H9 (cell line): ENCODE results near the gene FLT1. TPM values are rescaled to one million over a fixed set of nuclear protein-coding genes. Genes with fewer than 3 reads are reported as not detected.

Experiments used
- DNase-seq: peaks from one replicate; pipeline ENCODE4 v3.0.0-alpha.2; 2017
- H2AFZ ChIP-seq: one replicate; pipeline ENCODE4 v1.6.1; 2013; ENCODE audit warnings: mild to moderate bottlenecking, low read length, control low read depth, moderate library complexity
- H2AK5ac ChIP-seq: 2 replicates; pipeline ENCODE4 v1.6.1; 2013; ENCODE audit warnings: low read length, control low read depth, mixed read lengths; ENCODE audit not compliant: insufficient read length
- H2BK120ac ChIP-seq: one replicate; pipeline ENCODE4 v1.6.1; 2013; ENCODE audit warnings: low read depth, mild to moderate bottlenecking, low read length, control low read depth, inconsistent platforms; ENCODE audit not compliant: poor library complexity, severe bottlenecking
- H2BK12ac ChIP-seq: 2 replicates; pipeline ENCODE4 v1.6.1; 2013; ENCODE audit warnings: low read length, control low read depth, mixed read lengths, low read depth; ENCODE audit not compliant: insufficient read length
- H2BK15ac ChIP-seq: 2 replicates; pipeline ENCODE4 v1.6.1; 2013; ENCODE audit warnings: low read depth, low read length, control low read depth
- H2BK20ac ChIP-seq: one replicate; pipeline ENCODE4 v1.6.1; 2013; ENCODE audit warnings: low read depth, mild to moderate bottlenecking, low read length, control low read depth, inconsistent platforms; ENCODE audit not compliant: poor library complexity, severe bottlenecking
- H2BK5ac ChIP-seq: 2 replicates; pipeline ENCODE4 v1.6.1; 2013; ENCODE audit warnings: low read length, control low read depth, mixed read lengths; ENCODE audit not compliant: insufficient read length
- H3K14ac ChIP-seq: 2 replicates; pipeline ENCODE4 v1.6.1; 2013; ENCODE audit warnings: low read length, control low read depth; ENCODE audit not compliant: insufficient read depth
- H3K18ac ChIP-seq: 2 replicates; pipeline ENCODE4 v1.6.1; 2013; ENCODE audit warnings: low read depth, mild to moderate bottlenecking, mixed read lengths, low read length, control low read depth; ENCODE audit not compliant: insufficient read length
- H3K23ac ChIP-seq: 2 replicates; pipeline ENCODE4 v1.6.1; 2013; ENCODE audit warnings: low read length, control low read depth, mixed read lengths, low read depth; ENCODE audit not compliant: insufficient read length
- H3K23me2 ChIP-seq: 2 replicates; pipeline ENCODE4 v1.6.1; 2013; ENCODE audit warnings: low read depth, mild to moderate bottlenecking, mixed read lengths, low read length, control low read depth; ENCODE audit not compliant: insufficient read length, poor library complexity, severe bottlenecking
- H3K27ac ChIP-seq: 2 replicates; pipeline ENCODE4 v1.5.1; 2013; ENCODE audit warnings: low read length, control low read depth, mixed read lengths, low read depth; ENCODE audit not compliant: insufficient read length
- H3K27me3 ChIP-seq: 2 replicates; pipeline ENCODE4 v1.6.1; 2013; ENCODE audit warnings: low read length, control low read depth, inconsistent platforms; ENCODE audit not compliant: insufficient read depth
- H3K4ac ChIP-seq: 2 replicates; pipeline ENCODE4 v1.6.1; 2013; ENCODE audit warnings: low read depth, mild to moderate bottlenecking, control low read depth, inconsistent platforms, low read length, moderate library complexity
- H3K4me1 ChIP-seq: 2 replicates; pipeline ENCODE4 v1.6.1; 2013; ENCODE audit warnings: low read length, control low read depth, inconsistent platforms; ENCODE audit not compliant: insufficient read depth
- H3K4me2 ChIP-seq: 2 replicates; pipeline ENCODE4 v1.6.1; 2013; ENCODE audit warnings: low read length, control low read depth, mixed read lengths; ENCODE audit not compliant: insufficient read length, insufficient read depth
- H3K56ac ChIP-seq: 2 replicates; pipeline ENCODE4 v1.6.1; 2013; ENCODE audit warnings: low read depth, mild to moderate bottlenecking, mixed read lengths, low read length, control low read depth; ENCODE audit not compliant: insufficient read length
- H3K79me1 ChIP-seq: 2 replicates; pipeline ENCODE4 v1.6.1; 2013; ENCODE audit warnings: low read depth, mild to moderate bottlenecking, moderate library complexity, low read length, control low read depth, inconsistent platforms; ENCODE audit not compliant: insufficient read depth, poor library complexity, severe bottlenecking
- H3K79me2 ChIP-seq: 2 replicates; pipeline ENCODE4 v1.6.1; 2013; ENCODE audit warnings: low read length, control low read depth, inconsistent platforms; ENCODE audit not compliant: insufficient read depth
- H3K9ac ChIP-seq: 2 replicates; pipeline ENCODE4 v1.6.1; 2013; ENCODE audit warnings: low read length, control low read depth, mixed read lengths; ENCODE audit not compliant: insufficient read length; ENCODE audit errors: extremely low read depth
- H3K9me3 ChIP-seq: one replicate; pipeline ENCODE4 v1.6.1; 2013; ENCODE audit warnings: low read depth, low read length, inconsistent platforms; ENCODE audit not compliant: control insufficient read depth
- H3T11ph ChIP-seq: one replicate; pipeline ENCODE4 v1.6.1; 2013; ENCODE audit warnings: mild to moderate bottlenecking, low read length, control low read depth, inconsistent platforms
- H4K20me1 ChIP-seq: one replicate; pipeline ENCODE4 v1.6.1; 2013; ENCODE audit not compliant: control insufficient read depth, insufficient read length, insufficient read depth
- H4K5ac ChIP-seq: 2 replicates; pipeline ENCODE4 v1.6.1; 2013; ENCODE audit warnings: low read depth, mild to moderate bottlenecking, mixed read lengths, low read length, control low read depth; ENCODE audit not compliant: insufficient read length
- H4K8ac ChIP-seq: replicated peaks from 2 replicates; pipeline ENCODE4 v1.6.1; 2013; ENCODE audit warnings: low read length, control low read depth, mixed read lengths, low read depth; ENCODE audit not compliant: insufficient read length
- H4K91ac ChIP-seq: 2 replicates; pipeline ENCODE4 v1.6.1; 2013; ENCODE audit warnings: low read depth, mild to moderate bottlenecking, moderate library complexity, mixed read lengths, low read length, control low read depth; ENCODE audit not compliant: insufficient read length
- H3K27ac Mint-ChIP-seq, 3 experiments: 2 replicates in 2 of 3; 3 replicates in 1 of 3; pipeline ENCODE4 v1.8.0; 2020 to 2021; ENCODE audit warnings: mixed read lengths in 3 of 3, mild to moderate bottlenecking in 1 of 3, moderate library complexity in 1 of 3
- H3K27me3 Mint-ChIP-seq: 2 replicates; pipeline ENCODE4 v1.8.0; 2021; ENCODE audit warnings: low read depth, mild to moderate bottlenecking, moderate library complexity, mixed read lengths
- H3K36me3 Mint-ChIP-seq, 3 experiments: 2 replicates in 2 of 3; 3 replicates in 1 of 3; pipeline ENCODE4 v1.8.0; 2020 to 2021; ENCODE audit warnings: low read depth in 3 of 3, mixed read lengths in 3 of 3; ENCODE audit not compliant: insufficient read depth in 1 of 3
- H3K4me1 Mint-ChIP-seq, 2 experiments: 2 replicates each; pipeline ENCODE4 v1.8.0; 2020; ENCODE audit warnings: mixed read lengths in 2 of 2
- H3K4me3 Mint-ChIP-seq, 2 experiments: 2 replicates in 1 of 2; 3 replicates in 1 of 2; pipeline ENCODE4 v1.8.0; 2020 to 2021; ENCODE audit warnings: mild to moderate bottlenecking in 2 of 2, mixed read lengths in 2 of 2, moderate library complexity in 1 of 2
- H3K9me3 Mint-ChIP-seq, 2 experiments: 2 replicates in 1 of 2; 3 replicates in 1 of 2; pipeline ENCODE4 v1.8.0; 2020; ENCODE audit warnings: mild to moderate bottlenecking in 2 of 2, mixed read lengths in 2 of 2, moderate library complexity in 1 of 2
- WGBS: extraction: QIAGEN DNeasy Blood & Tissue Kit; methylation state at CpG from one replicate; pipeline ENCODE4 v1.1.7; 2013; ENCODE audit warnings: missing lambda C conversion rate, low lambda C conversion rate, mixed read lengths; ENCODE audit not compliant: insufficient read length; ENCODE audit errors: extremely low coverage; 5-methylcytosine and 5-hydroxymethylcytosine counted together
- total RNA-seq: library from RNA; stranded (reverse); gene quantifications from 2 replicates; pipeline ENCODE4 v1.2.1, GENCODE V29; 2021
- TF ChIP-seq, protein P1 (sequence below): fragments of 200-600 bp; sonication (generic); conservative IDR thresholded peaks from 3 replicates; pipeline ENCODE4 v1.8.0; 2021; ENCODE audit warnings: antibody characterized with exemption, mild to moderate bottlenecking

Gene FLT1
- total RNA-seq, 1 experiment from 2014 or later, result 84.1 TPM

DNA sequence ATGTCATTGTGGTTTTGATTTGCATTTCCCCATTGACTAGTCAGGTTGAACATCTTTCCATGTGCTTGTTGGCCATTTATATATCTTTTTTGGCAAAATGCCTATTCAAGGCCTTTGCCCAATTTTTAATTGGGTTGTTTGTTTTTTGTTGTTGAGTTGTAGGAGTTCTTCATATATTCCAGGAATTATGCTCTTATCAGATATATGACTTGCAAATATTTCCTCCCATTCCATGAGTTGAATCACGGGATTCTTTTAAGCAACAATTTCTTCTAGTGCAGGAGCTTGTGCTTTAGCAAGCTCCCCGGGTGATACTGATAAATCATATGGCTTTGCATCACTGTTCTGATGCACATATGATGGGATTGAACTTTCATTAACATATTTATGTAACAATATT, 47.0 kb upstream of the FLT1 start:
- Histone ChIP-seq H2BK5ac (no peak overlapping the region), H3K4me2 (no peak overlapping the region), H3K4me1 (0 out of 2 replicates have a peak, but pooled peaks cover 4% of the 10 kb centered on the region), H3K4ac (no peak overlapping the region), H2BK15ac (no peak overlapping the region), H4K8ac (no peak overlapping the region), H3K27me3 (no peaks in the 10 kb centered on the region; the same call in 1 of the 2 replicates), H3K79me1 (no peaks in the 10 kb centered on the region), H3K79me2 (no peaks in the 10 kb centered on the region), H4K5ac (no peak overlapping the region), H3K14ac (no peak overlapping the region), H3K23ac (no peak overlapping the region), H2AFZ (no peak overlapping the region), H3K18ac (no peak overlapping the region), H3K9ac (no peak overlapping the region), H2BK20ac (no peak overlapping the region), H3K27ac (no peak overlapping the region), H2BK120ac (no peak overlapping the region), H3K23me2 (no peaks in the 10 kb centered on the region), H4K20me1 (no peaks in the 10 kb centered on the region), H3K9me3 (no peaks in the 10 kb centered on the region), H3T11ph (no peak overlapping the region), H3K56ac (no peak overlapping the region), H2BK12ac (no peak overlapping the region), H4K91ac (no peak overlapping the region), H2AK5ac (no peak overlapping the region)
- no CpG with 5 or more reads among the region's 2 CpGs for WGBS
- Mint-ChIP-seq H3K9me3 (peaks cover 5% of the 10 kb centered on the region in 2 experiments; a peak in 4 of 5 replicates), H3K27ac (no peak overlapping the region), H3K4me3 (no peak overlapping the region), H3K27me3 (peaks cover 1% of the 10 kb centered on the region; the same call in 1 of the 2 replicates), H3K4me1 (peaks cover 12 to 13% of the 10 kb centered on the region in 2 experiments), H3K36me3 (peaks cover 0 to 6% (median 5%) of the 10 kb centered on the region in 3 experiments; a peak in 5 of 7 replicates)
- TF ChIP-seq, protein P1, sequence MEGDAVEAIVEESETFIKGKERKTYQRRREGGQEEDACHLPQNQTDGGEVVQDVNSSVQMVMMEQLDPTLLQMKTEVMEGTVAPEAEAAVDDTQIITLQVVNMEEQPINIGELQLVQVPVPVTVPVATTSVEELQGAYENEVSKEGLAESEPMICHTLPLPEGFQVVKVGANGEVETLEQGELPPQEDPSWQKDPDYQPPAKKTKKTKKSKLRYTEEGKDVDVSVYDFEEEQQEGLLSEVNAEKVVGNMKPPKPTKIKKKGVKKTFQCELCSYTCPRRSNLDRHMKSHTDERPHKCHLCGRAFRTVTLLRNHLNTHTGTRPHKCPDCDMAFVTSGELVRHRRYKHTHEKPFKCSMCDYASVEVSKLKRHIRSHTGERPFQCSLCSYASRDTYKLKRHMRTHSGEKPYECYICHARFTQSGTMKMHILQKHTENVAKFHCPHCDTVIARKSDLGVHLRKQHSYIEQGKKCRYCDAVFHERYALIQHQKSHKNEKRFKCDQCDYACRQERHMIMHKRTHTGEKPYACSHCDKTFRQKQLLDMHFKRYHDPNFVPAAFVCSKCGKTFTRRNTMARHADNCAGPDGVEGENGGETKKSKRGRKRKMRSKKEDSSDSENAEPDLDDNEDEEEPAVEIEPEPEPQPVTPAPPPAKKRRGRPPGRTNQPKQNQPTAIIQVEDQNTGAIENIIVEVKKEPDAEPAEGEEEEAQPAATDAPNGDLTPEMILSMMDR, result no peak
- no peak for DNase-seq
